WTC11 (cell line): ENCODE results near the gene UBR2.

Experiments
- ATF3 ChIP-seq: sonication (generic); formaldehyde crosslinking; conservative IDR thresholded peaks from 2 replicates; pipeline ENCODE4 v1.8.1; 2022; ENCODE audit warnings: mild to moderate bottlenecking, missing genetic modification reagents
- NFE2L1 ChIP-seq: sonication (generic); formaldehyde crosslinking; IDR thresholded peaks from 2 replicates; pipeline ENCODE4 v1.8.1; 2023; ENCODE audit warnings: missing genetic modification reagents
- PREB ChIP-seq: sonication (generic); formaldehyde crosslinking; IDR thresholded peaks from 2 replicates; pipeline ENCODE4 v1.8.1; 2022; ENCODE audit warnings: mild to moderate bottlenecking, missing genetic modification reagents, moderate library complexity, borderline replicate concordance
- SP1 ChIP-seq: sonication (generic); formaldehyde crosslinking; conservative IDR thresholded peaks from 2 replicates; pipeline ENCODE4 v1.8.1; 2022; ENCODE audit warnings: missing genetic modification reagents
- ZNF416 ChIP-seq: fragments of 250-450 bp; sonication (Bioruptor Pico); IDR thresholded peaks from 2 replicates; pipeline ENCODE4 v1.9.0; 2021; ENCODE audit warnings: mild to moderate bottlenecking, inconsistent platforms
- TF ChIP-seq, protein P1 (sequence below): sonication (generic); formaldehyde crosslinking; IDR thresholded peaks from 2 replicates; pipeline ENCODE4 v1.8.0; 2022; ENCODE audit warnings: mild to moderate bottlenecking, missing genetic modification reagents
- TF ChIP-seq, protein P2 (sequence below): fragments of 200-600 bp; IDR thresholded peaks from 2 replicates; pipeline ENCODE4 v1.8.0; 2022; ENCODE audit warnings: antibody characterized with exemption

DNA sequence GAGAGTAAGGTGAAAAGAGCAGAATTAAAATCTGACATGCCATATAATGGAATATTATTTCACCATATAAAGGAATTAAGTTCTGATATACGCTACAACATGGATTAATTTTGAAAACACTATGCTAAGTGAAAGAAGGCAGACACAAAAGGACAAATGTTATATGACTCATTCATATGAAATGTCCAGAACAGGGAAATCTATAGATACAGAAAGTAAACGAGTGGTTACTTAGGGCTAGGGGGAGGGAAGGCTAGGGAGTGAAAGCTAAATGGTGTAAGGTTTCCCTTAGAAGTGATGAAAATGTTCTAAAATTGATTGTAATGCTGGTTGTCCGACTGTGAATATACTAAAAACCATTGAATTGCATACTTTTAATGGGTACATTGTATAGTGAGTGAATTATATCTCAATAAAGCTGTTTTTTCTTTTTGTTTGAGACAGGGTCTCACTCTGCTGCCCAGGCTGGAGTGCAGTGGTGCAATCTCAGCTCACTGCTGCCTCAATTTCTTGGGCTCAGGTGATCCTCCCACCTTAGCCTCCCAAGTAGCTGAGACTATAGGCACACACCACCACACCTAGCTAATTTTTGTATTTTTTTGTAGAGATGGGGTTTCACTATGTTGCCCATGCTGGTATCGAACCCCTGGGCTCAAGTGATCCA, 150.4 kb downstream of the UBR2 start:
- TF ChIP-seq, protein P1, sequence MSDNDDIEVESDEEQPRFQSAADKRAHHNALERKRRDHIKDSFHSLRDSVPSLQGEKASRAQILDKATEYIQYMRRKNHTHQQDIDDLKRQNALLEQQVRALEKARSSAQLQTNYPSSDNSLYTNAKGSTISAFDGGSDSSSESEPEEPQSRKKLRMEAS (CRISPR knock-in tag), result no peak
- no peak for TF ChIP-seq ATF3 (CRISPR knock-in tag)
- TF ChIP-seq, protein P2, sequence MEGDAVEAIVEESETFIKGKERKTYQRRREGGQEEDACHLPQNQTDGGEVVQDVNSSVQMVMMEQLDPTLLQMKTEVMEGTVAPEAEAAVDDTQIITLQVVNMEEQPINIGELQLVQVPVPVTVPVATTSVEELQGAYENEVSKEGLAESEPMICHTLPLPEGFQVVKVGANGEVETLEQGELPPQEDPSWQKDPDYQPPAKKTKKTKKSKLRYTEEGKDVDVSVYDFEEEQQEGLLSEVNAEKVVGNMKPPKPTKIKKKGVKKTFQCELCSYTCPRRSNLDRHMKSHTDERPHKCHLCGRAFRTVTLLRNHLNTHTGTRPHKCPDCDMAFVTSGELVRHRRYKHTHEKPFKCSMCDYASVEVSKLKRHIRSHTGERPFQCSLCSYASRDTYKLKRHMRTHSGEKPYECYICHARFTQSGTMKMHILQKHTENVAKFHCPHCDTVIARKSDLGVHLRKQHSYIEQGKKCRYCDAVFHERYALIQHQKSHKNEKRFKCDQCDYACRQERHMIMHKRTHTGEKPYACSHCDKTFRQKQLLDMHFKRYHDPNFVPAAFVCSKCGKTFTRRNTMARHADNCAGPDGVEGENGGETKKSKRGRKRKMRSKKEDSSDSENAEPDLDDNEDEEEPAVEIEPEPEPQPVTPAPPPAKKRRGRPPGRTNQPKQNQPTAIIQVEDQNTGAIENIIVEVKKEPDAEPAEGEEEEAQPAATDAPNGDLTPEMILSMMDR, result no peak
- TF ChIP-seq ZNF416 (CRISPR knock-in tag), result no peak
- TF ChIP-seq PREB (CRISPR knock-in tag), result no peak
- TF ChIP-seq NFE2L1 (CRISPR knock-in tag), result no peak
- no peak for TF ChIP-seq SP1 (CRISPR knock-in tag)
